ENCODE measurements around the gene CREBBP.

- TF ChIP-seq SIRT6 (IDR thresholded peaks at IDR 0.05; ENCODE audit: low read depth, low read length) (no peak), SIX5 (IDR thresholded peaks at IDR 0.05; ENCODE audit: borderline replicate concordance in 1 of 2, insufficient read depth in 1 of 2, low read depth in 1 of 2, low read length in 2 of 2) (no peak), NR1H2 (CRISPR knock-in tag; IDR thresholded peaks at IDR 0.05) (no peak), ZNF518B (CRISPR knock-in tag; IDR thresholded peaks at IDR 0.05) (no peak), BHLHE40 (IDR thresholded peaks at IDR 0.05; ENCODE audit: low read length) (no peak), CEBPB (tag; IDR thresholded peaks at IDR 0.05) (no peak), STAG1 (CRISPR knock-in tag; IDR thresholded peaks at IDR 0.05; ENCODE audit: borderline replicate concordance) (no peak), CBX3 (IDR thresholded peaks at IDR 0.05; ENCODE audit: borderline replicate concordance in 1 of 2, low read length in 2 of 2) (no peak)
Measured at GRCh38 chr16:3694051-3694450, 186.5 kb downstream of the CREBBP start.

Data from K562 (cell line).